Measurements from ENCODE around the gene OCSTAMP. TPM values are rescaled to one million over a fixed set of nuclear protein-coding genes. Genes with fewer than 3 reads are reported as not detected.

OCSTAMP gene
- total RNA-seq, 4 donors from 2014 or later, result not detected

DNA sequence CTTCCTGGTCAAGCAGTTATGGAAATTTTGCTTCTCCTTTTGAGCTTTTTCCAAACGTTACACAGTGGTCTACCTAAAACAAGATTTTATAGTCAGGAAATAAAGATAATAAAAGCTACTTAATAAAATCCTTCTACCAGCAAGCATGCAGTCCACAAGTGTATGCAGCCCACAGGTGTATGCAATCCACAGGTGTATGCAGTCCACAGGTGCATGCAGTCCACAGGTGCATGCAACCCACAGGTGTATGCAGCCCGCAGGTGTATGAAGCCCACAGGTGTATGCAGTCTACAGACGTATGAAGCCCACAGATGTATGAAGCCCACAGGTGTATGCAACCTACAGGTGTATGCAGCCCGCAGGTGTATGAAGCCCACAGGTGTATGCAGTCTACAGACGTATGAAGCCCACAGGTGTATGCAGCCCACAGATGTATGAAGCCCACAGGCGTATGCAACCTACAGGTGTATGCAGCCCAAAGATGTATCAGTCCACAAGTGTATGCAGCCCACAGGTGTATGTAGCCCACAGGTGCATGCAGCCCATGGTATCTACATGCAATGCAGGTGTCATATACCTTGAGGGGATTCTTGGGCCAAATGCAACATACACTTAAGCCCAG lies 26.4 kb upstream of the OCSTAMP start:
- TF ChIP-seq CTCF (IDR thresholded peaks at IDR 0.05) (no peak), POLR2A (IDR thresholded peaks at IDR 0.05) (no peak)
- Histone ChIP-seq H3K36me3 (no peaks in the 10 kb centered on the region), H3K4me1 (no peaks in the 10 kb centered on the region), H3K27ac (no peak overlapping the region), H3K4me3 (no peak overlapping the region), H3K9me3 (no peaks in the 10 kb centered on the region), H3K27me3 (no peaks in the 10 kb centered on the region)
- DNase-seq, result no peak

DNA sequence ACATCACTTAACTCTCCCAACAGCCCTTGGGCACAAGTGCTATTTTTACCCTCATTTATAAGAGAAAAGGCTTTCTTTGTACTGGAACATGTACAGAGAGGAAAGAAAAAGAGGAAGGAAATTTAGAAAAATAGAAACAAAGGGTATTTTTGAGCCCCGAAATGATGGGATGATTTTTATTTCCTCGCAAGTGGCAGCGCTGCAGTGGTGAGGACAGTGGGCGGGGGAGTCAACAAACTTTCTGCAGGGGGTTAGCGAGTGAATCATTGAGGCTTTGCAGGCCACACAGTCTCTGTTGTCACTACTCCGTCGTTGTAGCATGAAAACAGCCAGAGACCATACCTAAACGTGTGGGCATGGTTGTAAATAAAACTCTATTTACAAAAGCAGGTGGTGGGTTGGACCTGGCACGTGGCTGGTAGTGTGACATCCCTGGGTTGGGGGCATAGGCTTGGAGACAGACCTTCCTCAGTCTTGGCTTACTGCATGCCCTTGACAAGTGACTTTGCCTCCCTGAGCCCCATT lies 25.5 kb upstream of the OCSTAMP start:
- TF ChIP-seq POLR2A (IDR thresholded peaks at IDR 0.05), result no peak
- no peak for DNase-seq

GRCh38 chr20:46575394-46575793 lies 24.9 kb upstream of the OCSTAMP start:
- no peak for TF ChIP-seq CTCF (IDR thresholded peaks at IDR 0.05)
- no peak for TF ChIP-seq POLR2A (IDR thresholded peaks at IDR 0.05)
- H3K4me1 ChIP-seq, result no peaks in the 10 kb centered on the region
- no peaks in the 10 kb centered on the region for H3K9me3 ChIP-seq
- H3K27ac ChIP-seq, result no peak overlapping the region
- no peak overlapping the region for H3K4me3 ChIP-seq
- H3K36me3 ChIP-seq, result no peaks in the 10 kb centered on the region
- H3K27me3 ChIP-seq, result no peaks in the 10 kb centered on the region
- DNase-seq, result no peak

More for the DNA sequence above, 25.5 kb upstream of the OCSTAMP start:
- H3K4me3 ChIP-seq, result no peak overlapping the region
- H3K9me3 ChIP-seq, result no peaks in the 10 kb centered on the region
- no peak overlapping the region for H3K27ac ChIP-seq
- H3K27me3 ChIP-seq, result no peaks in the 10 kb centered on the region
- no peaks in the 10 kb centered on the region for H3K36me3 ChIP-seq
- H3K4me1 ChIP-seq, result no peaks in the 10 kb centered on the region

- no peaks in the 10 kb centered on the region for H3K27me3 ChIP-seq
- H3K36me3 ChIP-seq, result no peaks in the 10 kb centered on the region
- TF ChIP-seq CTCF (IDR thresholded peaks at IDR 0.05) (no peak), POLR2A (IDR thresholded peaks at IDR 0.05) (no peak)
- no peaks in the 10 kb centered on the region for H3K9me3 ChIP-seq
- DNase-seq, result no peak
- no peak overlapping the region for H3K4me3 ChIP-seq
- no peaks in the 10 kb centered on the region for H3K4me1 ChIP-seq
- H3K27ac ChIP-seq, result no peak overlapping the region
These were observed 23.5 kb upstream of the OCSTAMP start for GRCh38 chr20:46573788-46574584.

DNA sequence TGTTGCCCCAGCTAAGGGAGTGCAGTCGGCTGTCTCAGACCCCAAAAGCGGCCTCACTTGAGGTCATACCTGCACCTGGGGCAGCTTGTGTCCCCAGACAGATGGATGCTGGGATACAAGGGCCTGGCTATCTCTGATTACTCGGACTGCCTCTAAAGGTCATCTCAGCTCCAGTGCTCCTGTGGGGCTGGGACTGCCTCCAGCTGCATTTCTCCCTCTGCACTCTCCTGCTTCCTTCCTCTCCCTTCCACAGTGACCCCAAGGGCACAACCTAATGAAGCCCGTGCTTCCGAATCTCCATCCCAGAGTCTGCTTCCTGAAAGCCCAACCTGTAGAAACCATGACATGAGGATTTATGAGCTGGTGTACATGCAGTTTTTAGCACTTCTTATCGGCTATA lies 22.8 kb upstream of the OCSTAMP start:
- Histone ChIP-seq H3K4me3 (no peak overlapping the region), H3K36me3 (no peaks in the 10 kb centered on the region), H3K9me3 (no peaks in the 10 kb centered on the region), H3K4me1 (no peaks in the 10 kb centered on the region), H3K27ac (no peak overlapping the region), H3K27me3 (no peaks in the 10 kb centered on the region)
- no peak for DNase-seq
- TF ChIP-seq CTCF (IDR thresholded peaks at IDR 0.05), result no peak
- TF ChIP-seq POLR2A (IDR thresholded peaks at IDR 0.05), result no peak

DNA sequence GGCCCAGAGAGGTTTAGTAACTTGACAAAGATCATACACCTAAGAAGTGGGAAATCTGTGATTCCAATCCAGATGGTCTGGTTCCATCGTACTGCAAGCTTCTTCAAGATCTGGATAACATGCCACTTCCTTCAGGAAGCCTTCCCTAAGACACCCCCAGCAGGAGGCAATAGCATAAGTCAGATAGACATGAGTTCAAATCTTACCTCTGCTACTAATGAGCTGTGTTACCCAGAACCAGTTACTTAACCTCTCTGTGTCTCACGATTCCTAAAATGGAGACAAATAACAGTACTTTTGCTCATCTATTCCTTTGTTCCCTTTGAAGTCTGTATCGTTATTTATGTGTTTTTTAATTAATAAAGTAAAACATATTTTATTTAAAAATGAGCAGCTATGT lies 22.3 kb upstream of the OCSTAMP start:
- H3K36me3 ChIP-seq, result no peaks in the 10 kb centered on the region
- H3K27me3 ChIP-seq, result no peaks in the 10 kb centered on the region
- H3K27ac ChIP-seq, result no peak overlapping the region
- no peak for DNase-seq
- no peaks in the 10 kb centered on the region for H3K9me3 ChIP-seq
- no peak overlapping the region for H3K4me3 ChIP-seq
- TF ChIP-seq POLR2A (IDR thresholded peaks at IDR 0.05), result no peak
- no peak for TF ChIP-seq CTCF (IDR thresholded peaks at IDR 0.05)
- H3K4me1 ChIP-seq, result no peaks in the 10 kb centered on the region
